GM18873 (cell line): ENCODE measurements around the gene TACC3.

ENCODE experiments used
- ATAC-seq: cut with Tn5 transposase; IDR thresholded peaks from one replicate; pipeline ENCODE4 v1.9.1; 2021; ENCODE audit warnings: mild to moderate bottlenecking, moderate library complexity, moderate number of reproducible peaks; ENCODE audit not compliant: unreplicated experiment, low FRiP score

TACC3 gene

DNA sequence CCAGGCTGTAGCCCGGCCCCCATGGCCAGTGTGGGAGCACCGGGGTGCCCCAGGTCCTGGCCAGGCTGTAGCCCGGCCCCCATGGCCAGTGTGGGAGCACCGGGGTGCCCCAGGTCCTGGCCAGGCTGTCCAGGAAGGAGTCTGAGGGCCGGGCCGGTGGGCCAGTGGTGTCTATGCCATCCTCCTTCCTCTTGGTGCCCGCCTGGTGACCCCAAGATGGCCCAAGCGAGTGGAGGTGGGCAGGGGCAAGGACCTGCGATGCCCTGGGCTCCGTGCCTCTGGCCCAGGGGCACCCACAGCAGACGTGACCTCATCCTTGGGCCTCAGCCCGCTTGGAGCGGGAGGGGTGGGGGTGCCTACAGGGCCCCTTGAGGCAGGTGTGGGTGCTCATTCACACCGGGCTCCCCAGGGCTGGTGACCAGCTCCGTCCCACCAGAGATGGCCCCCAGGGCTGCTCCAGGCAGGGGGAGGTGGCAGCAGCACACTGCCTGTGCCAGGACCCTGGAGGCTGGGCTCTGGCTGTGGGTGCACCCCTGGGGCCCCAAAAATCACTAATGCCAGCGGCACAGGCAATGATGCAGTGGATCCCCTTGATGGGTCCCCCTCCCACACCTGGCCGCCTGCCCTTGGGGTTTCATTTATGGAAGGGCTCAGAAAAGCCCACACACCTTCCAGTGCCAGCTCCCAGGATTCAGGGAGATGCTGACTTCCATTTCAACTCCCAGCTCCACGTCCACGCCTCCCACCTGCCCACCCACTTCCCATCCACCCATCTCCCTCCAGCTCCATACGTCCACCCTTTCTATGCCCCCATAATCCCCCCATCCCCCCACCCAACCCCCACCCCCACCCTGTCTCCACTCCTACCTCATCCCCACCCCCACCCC lies 35.8 kb downstream of the TACC3 start:
- ATAC-seq, result no peak

DNA sequence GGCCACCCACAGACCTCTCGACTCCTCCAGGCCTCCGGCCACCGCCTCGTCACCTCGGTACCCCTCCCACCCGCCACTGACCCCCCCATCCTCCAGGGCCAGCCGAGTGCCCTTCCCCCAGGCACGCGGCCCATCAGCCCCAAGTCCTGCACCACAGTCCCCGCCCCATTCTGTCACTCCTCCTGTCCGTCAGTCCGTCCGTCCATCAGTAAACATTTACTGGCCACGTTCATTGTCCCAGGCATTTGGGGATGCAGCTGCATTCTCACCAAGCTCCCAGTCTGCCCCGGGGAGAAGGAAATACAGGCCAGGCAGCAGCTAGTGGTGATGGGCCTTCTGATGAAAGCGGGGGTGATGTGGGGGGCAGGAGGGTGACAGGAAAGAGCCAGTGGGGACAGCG lies 36.5 kb downstream of the TACC3 start:
- no peak for ATAC-seq

DNA sequence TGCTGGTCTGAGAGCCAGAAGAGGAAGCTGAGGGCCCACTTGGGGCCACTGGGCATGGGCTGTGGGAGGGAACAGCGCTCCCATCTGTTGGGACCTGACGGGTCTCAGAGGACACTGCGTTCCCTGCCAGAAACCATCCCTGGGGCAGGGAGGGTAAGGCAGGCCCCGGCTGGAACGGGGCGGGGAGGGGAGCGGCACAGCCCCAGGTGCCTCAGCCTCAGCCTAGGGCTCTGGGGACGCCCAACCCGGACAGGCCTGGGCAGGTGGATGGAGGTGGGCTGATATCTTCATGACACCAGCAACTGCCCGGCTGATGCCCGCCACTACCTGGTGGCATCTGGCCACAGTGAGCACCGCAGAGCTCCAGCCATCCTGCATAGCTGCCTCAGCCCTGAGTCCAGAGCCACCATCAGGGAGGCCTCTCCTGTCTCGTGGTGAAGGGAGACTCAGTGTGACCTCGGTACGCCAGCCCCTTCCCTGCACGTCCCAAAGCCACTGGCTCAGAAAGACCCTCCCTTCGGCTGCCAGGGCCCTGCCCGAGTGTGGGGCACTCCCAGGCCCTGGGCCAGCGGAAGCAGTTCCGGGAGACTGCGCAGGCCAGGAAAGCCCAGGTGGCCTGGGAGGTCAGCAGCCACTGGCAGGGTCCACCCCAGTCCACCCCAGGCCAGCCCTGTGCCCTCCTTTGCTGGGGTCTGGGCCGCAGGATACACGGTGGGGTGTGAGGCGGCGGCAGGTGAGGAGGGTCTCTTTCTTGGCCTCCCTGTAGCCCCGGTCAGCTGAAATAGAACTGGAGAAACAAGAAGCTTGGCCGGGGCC lies 37.2 kb downstream of the TACC3 start:
- no peak for ATAC-seq

DNA sequence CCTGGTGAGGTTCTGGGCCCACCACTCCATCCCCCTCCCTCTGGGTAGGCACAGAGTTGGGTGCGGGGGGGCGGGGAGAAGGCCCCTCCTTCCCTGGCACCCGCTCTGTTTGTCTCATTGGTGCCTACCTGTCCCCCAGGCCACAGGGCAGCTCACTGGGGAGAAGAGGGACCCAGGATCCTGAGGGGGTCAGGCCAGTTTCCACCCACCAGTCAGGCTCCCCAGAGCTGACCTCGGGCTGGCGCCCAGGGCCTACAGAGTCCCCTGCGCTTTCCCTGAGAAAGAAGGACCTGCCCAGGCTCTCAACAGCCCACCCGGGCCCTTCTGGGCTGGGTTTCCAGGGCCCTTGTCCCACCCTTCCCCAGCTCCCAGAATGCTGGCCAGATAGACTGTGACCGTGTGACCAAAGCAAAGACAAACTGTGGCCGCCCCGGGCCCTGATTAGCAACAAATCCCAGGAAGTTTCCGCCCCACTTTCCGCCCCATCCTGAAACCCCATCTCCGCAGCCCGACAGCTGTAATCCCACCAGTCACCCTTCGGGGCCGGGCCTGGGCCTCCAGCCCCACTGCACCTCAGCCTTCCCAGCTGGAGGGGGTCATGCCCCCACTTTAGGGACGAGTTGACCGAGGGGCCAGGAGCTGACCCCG lies 38.0 kb downstream of the TACC3 start:
- no peak for ATAC-seq

GRCh38 chr4:1759818-1760223 lies 38.5 kb downstream of the TACC3 start:
- no peak for ATAC-seq

DNA sequence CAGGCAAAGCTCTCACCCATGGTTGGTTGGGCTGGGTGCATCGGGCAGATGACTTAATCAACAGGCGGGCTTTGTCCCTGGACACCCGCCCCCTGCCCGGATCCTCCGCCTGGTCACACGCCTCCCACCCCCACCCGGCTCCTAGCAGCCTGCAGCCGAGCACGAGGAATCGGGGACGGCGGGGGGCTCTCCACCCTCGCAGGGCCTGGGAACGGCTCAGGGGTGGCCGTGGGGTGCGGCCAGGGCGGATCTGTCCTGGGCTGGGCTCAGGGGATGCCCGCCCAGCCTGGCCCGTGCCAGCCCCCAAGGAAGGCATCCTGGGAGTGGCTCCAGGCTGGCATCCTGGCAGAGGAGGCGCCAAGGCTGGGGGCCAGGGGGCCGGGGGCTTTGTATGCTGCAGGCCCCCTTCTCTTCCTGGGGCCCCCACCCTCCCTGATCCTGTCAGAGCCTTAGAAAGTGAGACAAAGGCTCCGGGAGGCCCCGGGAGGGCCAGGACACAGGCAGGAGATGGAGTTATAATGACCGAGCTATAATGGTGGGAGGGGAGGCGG lies 39.3 kb downstream of the TACC3 start:
- no peak for ATAC-seq

DNA sequence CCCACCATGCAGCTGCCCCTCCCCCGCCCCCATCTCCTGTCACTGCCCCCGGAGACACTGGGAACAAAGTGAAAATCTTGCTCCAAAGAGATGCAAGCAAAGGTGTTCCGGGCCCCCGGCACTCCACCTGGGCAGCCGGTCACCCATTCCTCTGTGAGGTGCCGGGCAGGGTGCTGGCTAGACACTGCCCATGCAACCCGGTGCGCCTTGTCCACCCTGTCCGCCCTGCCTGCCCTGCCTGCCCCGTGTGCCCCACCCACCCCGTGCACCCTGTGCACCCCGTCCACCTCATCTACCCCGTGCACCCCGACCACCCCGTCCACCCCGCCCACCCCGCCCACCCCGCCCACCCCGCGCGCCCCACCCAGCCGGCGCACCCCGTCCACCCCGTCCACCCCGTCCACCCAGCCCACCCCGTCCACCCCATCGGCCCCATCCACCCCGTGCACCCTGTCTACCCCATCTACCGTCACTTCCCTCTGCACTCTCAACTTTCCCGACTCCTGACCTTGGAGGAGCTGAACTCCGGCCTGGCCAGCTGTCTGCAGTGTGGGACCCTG lies 39.9 kb downstream of the TACC3 start:
- ATAC-seq, result no peak

GRCh38 chr4:1762264-1763010 lies 41.1 kb downstream of the TACC3 start:
- ATAC-seq, result no peak

DNA sequence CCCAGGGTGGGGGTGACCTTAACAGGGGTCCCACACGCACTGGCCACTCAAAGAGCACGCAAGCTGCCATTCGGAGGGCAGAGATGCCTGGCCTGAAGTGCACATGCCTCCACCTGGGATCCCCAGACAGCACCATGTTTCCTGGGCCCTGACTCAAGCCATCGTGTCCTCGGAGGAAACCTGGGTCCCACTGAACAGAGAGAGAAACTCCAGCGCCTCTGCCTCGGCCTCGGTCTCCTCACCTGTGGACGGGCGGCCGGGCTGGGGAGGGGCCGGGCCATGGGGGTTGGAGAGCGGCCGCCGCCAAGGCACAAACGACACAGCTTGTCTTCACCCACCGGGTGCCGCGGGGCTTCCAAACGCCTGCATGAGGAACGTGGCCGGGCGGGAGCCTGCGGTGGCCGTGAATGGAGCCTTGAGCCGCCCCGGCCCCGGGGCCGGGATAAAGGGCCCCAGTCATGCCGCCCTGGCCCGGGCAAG lies 41.8 kb downstream of the TACC3 start:
- no peak for ATAC-seq

GRCh38 chr4:1763550-1764080 lies 42.3 kb downstream of the TACC3 start:
- ATAC-seq, result no peak

DNA sequence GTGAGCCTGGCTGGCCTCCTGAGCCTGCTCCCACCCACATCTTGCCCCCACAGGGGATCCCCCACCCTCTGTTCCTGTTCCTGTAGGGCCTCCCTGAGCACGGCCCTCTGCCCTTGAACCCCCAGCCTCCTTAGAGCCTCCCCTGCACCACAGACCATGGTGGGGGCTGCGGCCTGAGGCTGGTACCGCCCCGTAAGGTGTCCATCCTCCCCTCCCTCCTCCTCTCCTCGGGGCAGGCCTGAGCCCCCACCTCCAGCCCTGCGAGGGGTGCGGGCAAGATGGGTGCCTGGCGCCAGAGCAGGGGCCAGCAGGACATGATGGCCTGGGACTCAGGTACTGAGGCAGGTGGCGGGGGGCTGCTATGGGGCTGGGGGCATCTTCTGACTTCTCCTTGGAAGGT lies 43.3 kb downstream of the TACC3 start:
- no peak for ATAC-seq

GRCh38 chr4:1765409-1766072 lies 44.2 kb downstream of the TACC3 start:
- no peak for ATAC-seq

DNA sequence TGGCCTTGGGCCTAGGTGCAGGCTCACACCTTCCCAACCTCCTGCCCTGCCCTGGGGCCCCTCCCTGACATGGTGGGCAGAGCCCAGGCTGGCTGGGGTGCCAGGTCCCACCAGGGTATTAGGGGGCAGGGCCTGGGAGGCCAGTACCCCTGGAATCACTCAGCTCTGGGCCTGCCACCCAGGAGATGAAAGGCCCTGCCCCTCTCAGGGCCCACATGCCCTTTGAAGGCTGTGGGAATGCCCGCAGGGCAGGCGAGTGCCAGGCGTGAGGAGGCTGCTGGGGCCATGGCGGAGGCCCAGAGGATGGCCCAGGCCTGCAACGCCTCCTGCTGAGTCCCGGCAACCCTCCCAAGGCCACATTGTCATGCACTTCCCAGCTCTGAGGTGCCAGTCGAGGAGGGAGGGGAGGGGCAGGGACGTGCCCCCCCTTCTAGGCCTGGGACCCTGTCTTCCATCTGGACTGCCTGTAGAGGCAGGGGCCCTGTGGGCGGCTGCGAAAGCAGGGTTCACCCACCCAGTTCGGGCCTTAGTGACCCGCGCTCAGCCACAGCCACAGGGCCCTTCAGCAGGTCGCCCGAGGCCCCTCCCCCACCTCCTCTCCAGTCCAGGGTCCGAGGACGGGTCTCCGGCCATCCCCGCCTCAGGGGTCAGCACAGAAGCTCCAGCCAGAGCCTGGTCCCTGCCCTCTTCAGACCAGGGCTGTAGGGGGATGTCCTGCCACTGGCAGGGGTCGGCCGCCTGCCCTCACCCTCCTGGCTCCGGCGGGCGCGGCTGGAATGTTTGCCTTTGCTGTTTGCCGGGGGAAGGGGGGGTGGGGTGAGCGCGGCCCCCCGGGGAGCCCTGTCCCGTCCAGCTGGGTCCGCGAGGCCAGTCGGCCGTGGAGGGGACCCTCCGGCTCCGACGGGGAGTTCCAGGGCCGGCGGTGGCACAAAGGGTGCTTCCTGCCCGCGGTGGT lies 45.1 kb downstream of the TACC3 start:
- ATAC-seq, result no peak

GRCh38 chr4:1767061-1767769 lies 45.9 kb downstream of the TACC3 start:
- ATAC-seq, result no peak

DNA sequence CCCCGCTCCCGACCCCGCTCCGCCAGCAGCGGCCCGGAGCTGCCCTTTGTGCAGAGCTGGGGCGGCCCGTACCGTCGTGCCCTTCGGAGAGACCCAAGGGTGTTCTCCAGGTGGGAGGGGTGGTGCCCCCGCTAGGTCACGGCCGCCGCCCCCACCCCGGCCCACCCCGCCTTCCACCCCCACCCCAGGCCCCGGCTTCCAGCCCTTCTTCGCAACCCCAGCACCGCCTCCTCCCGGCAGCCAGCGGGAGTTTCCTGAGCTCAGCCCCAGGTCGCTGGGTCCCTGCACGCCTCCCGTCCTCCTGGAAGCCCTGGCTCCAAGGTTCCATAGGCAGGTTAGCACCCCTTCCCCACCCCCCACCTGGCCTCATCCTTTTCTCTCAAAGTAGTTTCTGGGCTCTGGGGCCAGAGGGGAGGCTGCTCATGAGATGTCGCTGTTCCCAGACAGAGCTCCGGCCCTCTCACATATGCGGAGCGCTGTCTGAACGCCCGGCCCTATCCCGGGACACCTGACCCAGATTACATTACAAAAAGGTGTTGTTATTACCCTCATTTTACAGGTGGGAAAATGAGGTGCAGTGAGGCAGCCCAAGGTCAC lies 46.5 kb downstream of the TACC3 start:
- no peak for ATAC-seq

DNA sequence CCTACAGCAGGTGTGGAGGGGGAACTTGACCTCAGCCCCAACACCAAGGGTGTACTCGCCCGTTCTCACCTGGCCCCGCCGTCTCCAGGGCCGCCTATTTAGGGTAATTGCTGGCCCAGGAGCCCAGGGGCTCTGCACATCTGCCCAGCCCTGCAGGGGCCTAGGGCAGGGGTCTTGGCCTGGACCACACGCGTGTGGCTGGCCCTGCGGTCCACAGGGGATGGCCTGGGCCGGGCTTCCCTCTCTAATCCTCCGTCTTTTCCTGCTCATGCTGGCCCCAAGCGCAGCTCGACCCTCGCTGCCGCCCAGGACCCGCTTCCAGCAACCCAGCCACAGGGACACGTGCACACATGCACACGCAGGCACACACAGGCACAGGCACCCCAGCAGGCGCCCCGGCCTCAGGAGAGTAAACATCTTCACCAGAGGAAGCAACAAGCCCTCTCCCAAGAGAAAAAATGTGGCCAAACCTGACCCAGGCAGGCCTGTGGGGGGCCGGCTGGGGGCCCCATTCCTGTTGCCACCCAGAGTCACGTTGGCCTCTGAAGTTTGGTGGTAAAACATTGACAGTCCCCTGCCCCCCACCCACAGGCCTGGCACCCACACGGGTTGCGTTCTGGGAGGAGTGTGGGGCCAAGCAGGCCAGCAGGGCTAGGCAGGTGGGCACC lies 47.2 kb downstream of the TACC3 start:
- no peak for ATAC-seq
